Ascending aorta (tissue), 2 donors: ENCODE measurements around the gene HMGA1. TPM values are rescaled to one million over a fixed set of nuclear protein-coding genes. Genes with fewer than 3 reads are reported as not detected.

ENCODE experiments used
- DNase-seq, 2 donors: peaks; one replicate each; pipeline ENCODE4 v3.0.0-alpha.2; 2019; ENCODE audit warnings: low spot score in 2 of 2
- H3K27ac ChIP-seq, 2 donors: fragments of 200-600 bp; sonication (generic); one replicate each; pipeline ENCODE4 v1.5.1; 2016 to 2017; ENCODE audit warnings: mild to moderate bottlenecking in 1 of 2
- H3K27me3 ChIP-seq: fragments of 200-600 bp; sonication (generic); one replicate; pipeline ENCODE4 v1.5.1; 2017
- H3K36me3 ChIP-seq, 2 donors: fragments of 200-600 bp; sonication (generic); one replicate each; pipeline ENCODE4 v1.5.1; 2016
- H3K4me1 ChIP-seq, 2 donors: fragments of 200-600 bp; sonication (generic); one replicate each; pipeline ENCODE4 v1.5.1; 2016 to 2017; ENCODE audit warnings: mild to moderate bottlenecking in 1 of 2
- H3K4me3 ChIP-seq, 2 donors: fragments of 200-600 bp; sonication (generic); one replicate each; pipeline ENCODE4 v1.5.1; 2016 to 2017; ENCODE audit warnings: mild to moderate bottlenecking in 1 of 2
- H3K9me3 ChIP-seq, 2 donors: fragments of 200-600 bp; sonication (generic); one replicate each; pipeline ENCODE4 v1.5.1; 2016
- CTCF ChIP-seq, 3 experiments: fragments of 200-600 bp in 2 of 3; fragments of 450-650 bp in 1 of 3; sonication (generic) in 2 of 3; IDR thresholded peaks; one replicate each; pipeline ENCODE4 v1.5.1; 2016 to 2019; ENCODE audit warnings: antibody characterized with exemption in 3 of 3, mild to moderate bottlenecking in 1 of 3, moderate library complexity in 1 of 3
- intact Hi-C: fragments of 100-400 bp; cut with DNase I; formaldehyde crosslinking; loops from one replicate; pipeline ENCODE4 v1.15.1; 2023
- total RNA-seq: library from RNA; depleted of rRNA; stranded (reverse); fragments of >200 nt; gene quantifications from one replicate; pipeline ENCODE4 v1.1.0, GENCODE V29; 2016

Gene HMGA1
- total RNA-seq, 1 donor from 2014 or later, result 21.4 TPM

DNA sequence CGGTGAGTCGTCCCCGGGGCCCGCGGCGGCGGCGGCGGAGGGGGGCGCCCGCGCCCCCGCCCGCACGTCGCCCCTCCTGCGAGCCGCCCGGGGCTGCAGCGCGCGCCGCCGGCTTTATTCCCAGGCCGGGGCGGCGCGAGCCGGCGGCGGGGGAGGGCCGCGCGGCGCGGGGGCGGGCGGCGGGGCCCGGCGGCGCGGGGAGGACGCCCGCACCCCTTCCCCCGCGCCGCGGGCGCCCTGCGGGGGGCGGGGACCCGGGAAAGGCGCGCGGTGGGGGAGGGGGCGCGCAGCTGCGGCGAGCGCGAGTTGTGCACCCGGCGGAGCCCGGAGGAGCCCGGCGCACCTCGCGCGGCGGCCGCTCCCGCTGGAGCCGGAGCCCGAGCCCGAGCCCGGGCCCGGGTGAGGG, 646 bp downstream of the HMGA1 start:
- no peaks in the 10 kb centered on the region for H3K9me3 ChIP-seq
- peaks cover 0 to 9% of the 10 kb centered on the region in 2 donors for H3K36me3 ChIP-seq
- intact Hi-C loops, result loop anchor here (10.0 kb wide), 1 partner anchor 457 kb away; the partner anchor contains the start of gene ILRUN
- peak overlapping the region in 1 of 2 donors; percentile 80 for H3K27ac ChIP-seq
- no peaks in the 10 kb centered on the region for H3K27me3 ChIP-seq
- peak overlapping the region; percentile 67 to 71 for H3K4me3 ChIP-seq
- no peak for TF ChIP-seq CTCF (IDR thresholded peaks at IDR 0.05)
- peaks cover 10 to 12% of the 10 kb centered on the region in 2 donors for H3K4me1 ChIP-seq
- peak in 1 of 2 donors; percentile 62 for DNase-seq

DNA sequence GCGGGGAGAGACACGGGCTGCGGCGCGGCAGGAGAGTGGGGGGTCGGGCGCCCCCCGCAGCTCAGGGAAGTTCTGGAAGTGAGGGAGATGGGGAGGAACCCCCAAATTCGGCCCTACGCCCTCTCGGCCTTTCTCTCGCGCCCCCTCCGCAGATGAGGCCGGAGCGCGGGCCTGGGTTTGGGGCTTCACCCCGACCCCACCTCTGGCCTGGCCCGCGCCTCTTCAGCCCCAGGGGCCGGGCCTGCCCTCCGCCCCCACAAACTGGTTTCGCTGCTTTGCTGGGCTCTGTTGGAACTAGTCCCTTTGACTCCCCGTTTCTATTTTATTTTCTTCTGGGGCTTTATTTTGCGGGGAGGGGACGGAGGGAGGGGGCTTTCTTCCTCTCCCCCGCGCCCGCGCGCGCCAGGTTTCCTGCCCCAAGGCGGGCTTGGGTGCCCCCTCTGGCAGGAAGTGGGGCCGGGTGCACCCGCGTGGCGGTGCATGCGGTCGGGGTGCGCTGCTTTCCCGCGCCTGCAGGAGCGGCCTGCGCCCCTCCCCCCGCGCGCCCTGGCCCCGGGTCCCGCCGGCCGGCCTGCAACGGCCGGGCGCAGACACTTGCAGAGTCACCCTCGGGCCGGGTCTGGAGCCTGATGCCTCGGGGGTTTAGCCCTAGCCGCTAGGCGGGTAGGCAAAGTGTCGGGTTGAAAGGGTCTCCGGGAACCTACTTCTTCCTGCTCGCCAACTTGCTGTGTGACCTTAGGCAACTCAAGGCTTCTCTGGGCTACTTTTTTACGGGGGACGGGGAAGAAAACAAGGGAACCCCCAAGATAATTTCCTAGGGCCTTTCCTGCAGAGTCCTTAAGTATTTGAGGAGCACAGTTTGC, 1.3 kb downstream of the HMGA1 start:
- DNase-seq, result peak in 1 of 2 donors; percentile 73
- Histone ChIP-seq H3K9me3 (no peaks in the 10 kb centered on the region), H3K4me3 (peak overlapping the region; percentile 66), H3K36me3 (peaks cover 0 to 9% of the 10 kb centered on the region in 2 donors), H3K27me3 (no peaks in the 10 kb centered on the region), H3K4me1 (peaks cover 10 to 13% of the 10 kb centered on the region in 2 donors), H3K27ac (peak overlapping the region in 1 of 2 donors; percentile 29)
- TF ChIP-seq CTCF (IDR thresholded peaks at IDR 0.05), result peak in 2 of 3 experiments; percentile 36 to 42
- intact Hi-C loops, result loop anchor here (10.0 kb wide), 1 partner anchor 457 kb away; the partner anchor contains the start of gene ILRUN

GRCh38 chr6:34238585-34239499, 2.2 kb downstream of the HMGA1 start:
- intact Hi-C loops, result loop anchor here (10.0 kb wide), 1 partner anchor 456 kb away; the partner anchor contains the start of gene ILRUN
- Histone ChIP-seq H3K27ac (no peak overlapping the region), H3K9me3 (no peaks in the 10 kb centered on the region), H3K4me3 (peak overlapping the region; percentile 66), H3K27me3 (no peaks in the 10 kb centered on the region), H3K4me1 (peaks cover 11 to 21% of the 10 kb centered on the region in 2 donors), H3K36me3 (peaks cover 0 to 9% of the 10 kb centered on the region in 2 donors)
- peak in 1 of 2 donors; percentile 40 for DNase-seq
- TF ChIP-seq CTCF (IDR thresholded peaks at IDR 0.05), result no peak

- no peak overlapping the region for H3K4me3 ChIP-seq
- H3K36me3 ChIP-seq, result peaks cover 0 to 9% of the 10 kb centered on the region in 2 donors
- peaks cover 17 to 27% of the 10 kb centered on the region in 2 donors for H3K4me1 ChIP-seq
- intact Hi-C loops, result loop anchor here (10.0 kb wide), 1 partner anchor 455 kb away; the partner anchor contains the start of gene ILRUN
- TF ChIP-seq CTCF (IDR thresholded peaks at IDR 0.05), result no peak
- no peak overlapping the region for H3K27ac ChIP-seq
- no peaks in the 10 kb centered on the region for H3K9me3 ChIP-seq
- no peaks in the 10 kb centered on the region for H3K27me3 ChIP-seq
- peak in 1 of 2 donors; percentile 44 for DNase-seq
Observed at GRCh38 chr6:34239500-34239825, 2.8 kb downstream of the HMGA1 start.

GRCh38 chr6:34239893-34240292, 3.2 kb downstream of the HMGA1 start:
- H3K9me3 ChIP-seq, result no peaks in the 10 kb centered on the region
- H3K36me3 ChIP-seq, result peaks cover 0 to 9% of the 10 kb centered on the region in 2 donors
- H3K27ac ChIP-seq, result no peak overlapping the region
- H3K27me3 ChIP-seq, result no peaks in the 10 kb centered on the region
- H3K4me1 ChIP-seq, result peaks cover 17 to 31% of the 10 kb centered on the region in 2 donors
- intact Hi-C loops, result loop anchor here (10.0 kb wide), 3 partner anchors 455 to 1485 kb away; partner anchors contain the start of genes ILRUN and SNRPC
- TF ChIP-seq CTCF (IDR thresholded peaks at IDR 0.05), result no peak
- no peak overlapping the region for H3K4me3 ChIP-seq
- DNase-seq, result no peak
